Neural cell (in vitro differentiated cells): ENCODE data around the gene MFAP2. TPM values are rescaled to one million over a fixed set of nuclear protein-coding genes. Genes with fewer than 3 reads are reported as not detected.

ENCODE experiments used
- H2AFZ ChIP-seq: fragments of 200-600, 300-800 bp; sonication (generic), shearing (Covaris generic); 2 replicates; pipeline ENCODE4 v1.6.0; 2014; ENCODE audit warnings: low read depth, mild to moderate bottlenecking, antibody characterized with exemption, low read length, moderate library complexity
- H3F3A ChIP-seq: fragments of 200-600 bp; shearing (Covaris generic); 2 replicates; pipeline ENCODE4 v1.6.1; 2016; ENCODE audit warnings: mild to moderate bottlenecking, moderate library complexity, mixed read lengths, antibody characterized with exemption, low read length; ENCODE audit not compliant: insufficient read depth, poor library complexity, severe bottlenecking
- H3K27ac ChIP-seq: fragments of 200-600, 300-800 bp; sonication (generic), shearing (Covaris generic); 2 replicates; pipeline ENCODE4 v1.5.1; 2014; ENCODE audit warnings: mild to moderate bottlenecking, low read length, moderate library complexity
- H3K27me3 ChIP-seq: fragments of 300-800, 200-600 bp; sonication (generic), shearing (Covaris generic); 2 replicates; pipeline ENCODE4 v1.6.0; 2014; ENCODE audit warnings: mild to moderate bottlenecking, low read depth, low read length, moderate library complexity; ENCODE audit not compliant: insufficient read depth
- H3K36me3 ChIP-seq: fragments of 300-800, 200-600 bp; sonication (generic), shearing (Covaris generic); 2 replicates; pipeline ENCODE4 v1.5.1; 2014; ENCODE audit warnings: mild to moderate bottlenecking, antibody characterized with exemption, low read length, moderate library complexity; ENCODE audit not compliant: insufficient read depth
- H3K4me2 ChIP-seq: fragments of 300-800, 200-600 bp; sonication (generic), shearing (Covaris generic); 2 replicates; pipeline ENCODE4 v1.6.0; 2014; ENCODE audit warnings: mild to moderate bottlenecking, low read length
- H3K4me3 ChIP-seq: fragments of 300-800, 200-600 bp; sonication (generic), shearing (Covaris generic); 2 replicates; pipeline ENCODE4 v1.5.1; 2014; ENCODE audit warnings: mild to moderate bottlenecking, low read length, moderate library complexity
- H3K79me2 ChIP-seq: fragments of 200-600 bp; shearing (Covaris generic); replicated peaks from 2 replicates; pipeline ENCODE4 v1.6.0; 2014; ENCODE audit warnings: mild to moderate bottlenecking, low read length, moderate library complexity; ENCODE audit not compliant: insufficient read depth
- H3K9ac ChIP-seq: fragments of 300-800, 200-600 bp; sonication (generic), shearing (Covaris generic); 2 replicates; pipeline ENCODE4 v1.6.1; 2016; ENCODE audit warnings: mild to moderate bottlenecking, low read length, mixed read lengths
- H3K9me2 ChIP-seq: fragments of 200-600 bp; shearing (Covaris generic); 2 replicates; pipeline ENCODE4 v1.6.1; 2016; ENCODE audit warnings: mild to moderate bottlenecking, low read length, mixed read lengths; ENCODE audit not compliant: insufficient read depth
- H3K9me3 ChIP-seq: fragments of 200-600, 300-800 bp; sonication (generic), shearing (Covaris generic); 2 replicates; pipeline ENCODE4 v1.6.1; 2016; ENCODE audit warnings: mild to moderate bottlenecking, mixed run types, low read length, moderate library complexity, mixed read lengths
- H4K20me1 ChIP-seq: fragments of 200-600 bp; shearing (Covaris generic); 2 replicates; pipeline ENCODE4 v1.6.1; 2016; ENCODE audit warnings: mild to moderate bottlenecking, mixed run types; ENCODE audit not compliant: insufficient read depth
- EP300 ChIP-seq: fragments of 450-650 bp; conservative IDR thresholded peaks from 2 replicates; pipeline ENCODE4 v1.6.1; 2014; ENCODE audit warnings: antibody characterized with exemption, mild to moderate bottlenecking, moderate library complexity; ENCODE audit not compliant: poor library complexity, severe bottlenecking
- EZH2 ChIP-seq: fragments of 200-600, 300-800 bp; shearing (Covaris generic), sonication (generic); IDR thresholded peaks from 2 replicates; pipeline ENCODE4 v1.6.1; 2014; ENCODE audit warnings: antibody characterized with exemption, low read length, borderline replicate concordance, mild to moderate bottlenecking; ENCODE audit not compliant: insufficient read depth, poor library complexity, severe bottlenecking
- MXI1 ChIP-seq: fragments of 450-650 bp; conservative IDR thresholded peaks from 2 replicates; pipeline ENCODE4 v1.6.1; 2014; ENCODE audit warnings: antibody characterized with exemption, mild to moderate bottlenecking; ENCODE audit not compliant: poor library complexity, severe bottlenecking
- POLR2AphosphoS5 ChIP-seq: IDR thresholded peaks from 2 replicates; pipeline ENCODE4 v1.6.1; 2012
- RAD21 ChIP-seq: fragments of 450-650 bp; conservative IDR thresholded peaks from 2 replicates; pipeline ENCODE4 v1.6.1; 2014; ENCODE audit warnings: antibody characterized with exemption, mild to moderate bottlenecking, moderate library complexity
- SMC3 ChIP-seq: fragments of 450-650 bp; conservative IDR thresholded peaks from 2 replicates; pipeline ENCODE4 v1.6.1; 2014; ENCODE audit warnings: antibody characterized with exemption, mild to moderate bottlenecking, moderate library complexity; ENCODE audit not compliant: poor library complexity
- TAF1 ChIP-seq: IDR thresholded peaks from 2 replicates; pipeline ENCODE4 v1.6.1; 2012; ENCODE audit warnings: low read depth
- polyA plus RNA-seq: library from polyadenylated mRNA; depleted of rRNA; stranded (reverse); fragments of >200 nt; gene quantifications from 2 replicates; pipeline ENCODE4 v1.2.3, GENCODE V29; 2014
- TF ChIP-seq, protein P1 (sequence below): IDR thresholded peaks from 2 replicates; pipeline ENCODE4 v1.6.1; 2012; ENCODE audit warnings: borderline replicate concordance
- TF ChIP-seq, protein P2 (sequence below): fragments of 450-650 bp; IDR thresholded peaks from 2 replicates; pipeline ENCODE4 v1.5.1; 2014; ENCODE audit warnings: antibody characterized with exemption, mild to moderate bottlenecking, moderate library complexity; ENCODE audit not compliant: poor library complexity, severe bottlenecking

Gene MFAP2
- polyA plus RNA-seq, 1 donor from 2014 or later = 68.4 TPM

DNA sequence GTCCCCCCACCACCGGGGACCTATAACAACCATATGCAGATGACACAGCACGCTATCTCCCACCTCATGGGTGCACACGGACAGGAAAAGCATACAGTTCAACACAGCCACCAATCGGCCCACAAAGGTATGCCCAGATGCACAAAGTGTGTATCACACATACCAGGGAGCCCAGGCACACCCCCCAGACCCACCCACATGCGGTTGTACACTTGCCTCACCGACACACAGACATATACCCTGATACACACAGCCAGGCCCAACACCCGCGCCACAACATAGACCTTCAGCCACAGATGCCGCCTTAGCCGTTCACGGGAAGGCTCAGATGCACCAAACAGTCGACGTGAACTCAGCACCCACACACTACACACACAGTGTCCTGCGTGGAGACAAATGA, 53.2 kb downstream of the MFAP2 start:
- Histone ChIP-seq H3K4me2 (peak overlapping the region; percentile 55), H3K9ac (peak overlapping the region; percentile 59), H3K27me3 (no peaks in the 10 kb centered on the region), H3F3A (no peaks in the 10 kb centered on the region), H2AFZ (no peak overlapping the region), H3K4me3 (peak overlapping the region; percentile 45), H3K36me3 (no peaks in the 10 kb centered on the region), H3K27ac (peak overlapping the region; percentile 80), H3K79me2 (peaks cover 7% of the 10 kb centered on the region), H3K9me3 (no peaks in the 10 kb centered on the region), H4K20me1 (no peaks in the 10 kb centered on the region), H3K9me2 (no peaks in the 10 kb centered on the region)
- TF ChIP-seq, protein P1, sequence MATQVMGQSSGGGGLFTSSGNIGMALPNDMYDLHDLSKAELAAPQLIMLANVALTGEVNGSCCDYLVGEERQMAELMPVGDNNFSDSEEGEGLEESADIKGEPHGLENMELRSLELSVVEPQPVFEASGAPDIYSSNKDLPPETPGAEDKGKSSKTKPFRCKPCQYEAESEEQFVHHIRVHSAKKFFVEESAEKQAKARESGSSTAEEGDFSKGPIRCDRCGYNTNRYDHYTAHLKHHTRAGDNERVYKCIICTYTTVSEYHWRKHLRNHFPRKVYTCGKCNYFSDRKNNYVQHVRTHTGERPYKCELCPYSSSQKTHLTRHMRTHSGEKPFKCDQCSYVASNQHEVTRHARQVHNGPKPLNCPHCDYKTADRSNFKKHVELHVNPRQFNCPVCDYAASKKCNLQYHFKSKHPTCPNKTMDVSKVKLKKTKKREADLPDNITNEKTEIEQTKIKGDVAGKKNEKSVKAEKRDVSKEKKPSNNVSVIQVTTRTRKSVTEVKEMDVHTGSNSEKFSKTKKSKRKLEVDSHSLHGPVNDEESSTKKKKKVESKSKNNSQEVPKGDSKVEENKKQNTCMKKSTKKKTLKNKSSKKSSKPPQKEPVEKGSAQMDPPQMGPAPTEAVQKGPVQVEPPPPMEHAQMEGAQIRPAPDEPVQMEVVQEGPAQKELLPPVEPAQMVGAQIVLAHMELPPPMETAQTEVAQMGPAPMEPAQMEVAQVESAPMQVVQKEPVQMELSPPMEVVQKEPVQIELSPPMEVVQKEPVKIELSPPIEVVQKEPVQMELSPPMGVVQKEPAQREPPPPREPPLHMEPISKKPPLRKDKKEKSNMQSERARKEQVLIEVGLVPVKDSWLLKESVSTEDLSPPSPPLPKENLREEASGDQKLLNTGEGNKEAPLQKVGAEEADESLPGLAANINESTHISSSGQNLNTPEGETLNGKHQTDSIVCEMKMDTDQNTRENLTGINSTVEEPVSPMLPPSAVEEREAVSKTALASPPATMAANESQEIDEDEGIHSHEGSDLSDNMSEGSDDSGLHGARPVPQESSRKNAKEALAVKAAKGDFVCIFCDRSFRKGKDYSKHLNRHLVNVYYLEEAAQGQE = no peak
- TF ChIP-seq POLR2AphosphoS5 (no peak), MXI1 (no peak), EP300 (no peak), SMC3 (no peak), TAF1 (no peak)
- TF ChIP-seq, protein P2, sequence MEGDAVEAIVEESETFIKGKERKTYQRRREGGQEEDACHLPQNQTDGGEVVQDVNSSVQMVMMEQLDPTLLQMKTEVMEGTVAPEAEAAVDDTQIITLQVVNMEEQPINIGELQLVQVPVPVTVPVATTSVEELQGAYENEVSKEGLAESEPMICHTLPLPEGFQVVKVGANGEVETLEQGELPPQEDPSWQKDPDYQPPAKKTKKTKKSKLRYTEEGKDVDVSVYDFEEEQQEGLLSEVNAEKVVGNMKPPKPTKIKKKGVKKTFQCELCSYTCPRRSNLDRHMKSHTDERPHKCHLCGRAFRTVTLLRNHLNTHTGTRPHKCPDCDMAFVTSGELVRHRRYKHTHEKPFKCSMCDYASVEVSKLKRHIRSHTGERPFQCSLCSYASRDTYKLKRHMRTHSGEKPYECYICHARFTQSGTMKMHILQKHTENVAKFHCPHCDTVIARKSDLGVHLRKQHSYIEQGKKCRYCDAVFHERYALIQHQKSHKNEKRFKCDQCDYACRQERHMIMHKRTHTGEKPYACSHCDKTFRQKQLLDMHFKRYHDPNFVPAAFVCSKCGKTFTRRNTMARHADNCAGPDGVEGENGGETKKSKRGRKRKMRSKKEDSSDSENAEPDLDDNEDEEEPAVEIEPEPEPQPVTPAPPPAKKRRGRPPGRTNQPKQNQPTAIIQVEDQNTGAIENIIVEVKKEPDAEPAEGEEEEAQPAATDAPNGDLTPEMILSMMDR = no peak

DNA sequence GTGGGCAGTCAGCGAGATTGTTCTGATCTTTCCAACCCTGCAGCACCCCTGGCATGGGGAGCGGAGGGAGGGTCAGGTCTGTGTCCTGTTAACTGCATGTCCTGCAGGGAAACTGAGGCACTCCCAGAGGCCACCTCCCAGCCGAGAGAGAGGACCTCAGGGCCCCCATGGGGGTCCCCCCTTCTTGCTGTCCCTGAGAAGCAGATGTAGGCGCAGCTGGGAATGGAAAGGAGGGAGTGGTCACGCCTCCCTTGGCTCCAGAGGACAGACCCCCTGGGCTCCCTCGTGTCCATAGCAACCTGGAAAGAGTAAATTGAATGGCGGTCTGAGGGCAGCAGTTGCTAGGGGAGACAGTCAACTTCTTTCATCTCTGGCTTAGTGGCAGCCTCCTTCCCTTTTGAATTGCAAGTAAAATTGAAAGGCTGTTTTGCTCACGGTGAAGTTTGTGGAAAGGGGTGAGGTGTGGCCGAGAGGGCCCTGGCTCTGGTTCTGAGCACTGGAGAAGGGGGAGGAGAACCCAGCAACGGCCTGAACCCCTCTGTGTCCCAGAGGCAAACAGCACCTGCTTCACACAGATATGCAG, 53.8 kb downstream of the MFAP2 start:
- Histone ChIP-seq H2AFZ (no peak overlapping the region), H4K20me1 (no peaks in the 10 kb centered on the region), H3K4me3 (peak overlapping the region; percentile 45), H3K4me2 (peak overlapping the region; percentile 55), H3K9me2 (no peaks in the 10 kb centered on the region), H3K9ac (peak overlapping the region; percentile 59), H3K9me3 (no peaks in the 10 kb centered on the region), H3K79me2 (peaks cover 13% of the 10 kb centered on the region), H3F3A (no peaks in the 10 kb centered on the region), H3K27ac (peak overlapping the region; percentile 80), H3K36me3 (no peaks in the 10 kb centered on the region), H3K27me3 (no peaks in the 10 kb centered on the region)
- TF ChIP-seq, protein P1 = no peak
- peak; percentile 42 for TF ChIP-seq MXI1
- peak; percentile 17 for TF ChIP-seq EP300
- no peak for TF ChIP-seq SMC3
- TF ChIP-seq TAF1 = no peak
- TF ChIP-seq RAD21 = no peak
- TF ChIP-seq, protein P2 = no peak
- peak; percentile 5 for TF ChIP-seq POLR2AphosphoS5
- no peak for TF ChIP-seq EZH2
